ENCODE results near the gene TNRC18. TPM values are rescaled to one million over a fixed set of nuclear protein-coding genes. Genes with fewer than 3 reads are reported as not detected.

TNRC18 gene
- total and polyA plus RNA-seq, 2 experiments from 2014 or later: 18.1 to 52.8 TPM

DNA sequence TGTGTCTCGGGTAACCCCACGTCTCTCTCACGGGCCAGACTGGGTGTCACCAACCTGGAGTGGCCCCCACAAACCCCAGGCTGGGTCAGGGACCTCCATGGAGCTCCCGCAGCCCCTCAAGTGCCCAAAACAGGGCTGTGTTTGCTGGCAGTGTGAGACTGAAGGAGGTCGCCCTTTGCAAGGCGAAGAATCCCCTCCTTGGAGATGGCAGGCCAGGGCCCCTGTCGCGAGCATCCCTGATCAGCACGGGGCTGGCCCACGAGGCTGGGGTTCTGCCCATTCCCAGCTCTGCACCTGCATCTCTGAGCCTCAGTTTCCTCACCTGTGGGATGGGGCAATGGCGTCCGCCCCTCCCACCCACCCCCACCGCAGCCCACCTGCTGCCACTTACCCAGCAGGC is 78.5 kb downstream of the TNRC18 start:
- H3K9me3 ChIP-seq (ENCODE audit: low read depth): no peaks in the 10 kb centered on the region
- H3K27ac ChIP-seq: no peak overlapping the region
- H4K20me1 ChIP-seq (ENCODE audit: insufficient read depth, poor library complexity, severe bottlenecking): peaks cover 21% of the 10 kb centered on the region
- no peaks in the 10 kb centered on the region for H3K4me1 ChIP-seq (ENCODE audit: insufficient read depth)
- no peaks in the 10 kb centered on the region for H3K36me3 ChIP-seq (replicated peaks; ENCODE audit: insufficient read depth, low read depth)
- no peak overlapping the region for H3K4me2 ChIP-seq
- H3K4me3 ChIP-seq: no peak overlapping the region
- no peaks in the 10 kb centered on the region for H3K9me2 ChIP-seq (replicated peaks; ENCODE audit: insufficient read depth)
- peaks cover 29% of the 10 kb centered on the region for H3K79me2 ChIP-seq
- DNase-seq (ENCODE audit: low spot score): no peak
- WGBS (ENCODE audit: low lambda C conversion rate, missing lambda C conversion rate): 97% methylated on average over 12 of the region's 13 CpGs
- no peak overlapping the region for H2AFZ ChIP-seq
- H3K27me3 ChIP-seq: no peaks in the 10 kb centered on the region
- TF ChIP-seq EZH2 (IDR thresholded peaks at IDR 0.05; ENCODE audit: borderline replicate concordance) (no peak), EZH2phosphoT487 (IDR thresholded peaks at IDR 0.05; ENCODE audit: low read depth, severe bottlenecking, unreplicated experiment) (no peak), CTCF (IDR thresholded peaks at IDR 0.05; ENCODE audit: poor library complexity) (no peak)

DNA sequence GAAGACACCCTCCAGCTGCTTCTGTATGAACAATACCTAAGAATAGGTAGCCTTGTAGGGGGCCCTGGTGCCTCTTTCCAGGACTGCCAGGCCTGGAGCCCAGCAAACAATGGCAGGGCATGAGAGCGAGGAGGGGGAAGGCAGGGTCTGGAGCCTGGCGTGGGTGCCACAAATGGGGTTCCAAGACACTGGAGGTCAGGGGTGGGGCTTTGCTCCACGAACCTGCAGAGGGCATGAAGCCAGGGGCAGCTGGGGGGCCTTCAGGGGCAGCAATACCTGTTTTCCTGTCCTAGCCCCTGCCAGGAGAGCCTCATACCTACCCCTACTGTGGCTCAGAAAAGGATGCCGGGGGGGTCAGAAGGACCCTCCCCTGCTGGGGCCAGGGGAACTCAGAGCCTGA is 79.3 kb downstream of the TNRC18 start:
- Histone ChIP-seq H3K4me1 (ENCODE audit: insufficient read depth) (no peaks in the 10 kb centered on the region), H3K27ac (no peak overlapping the region), H3K27me3 (no peaks in the 10 kb centered on the region), H3K9me3 (ENCODE audit: low read depth) (no peaks in the 10 kb centered on the region), H2AFZ (no peak overlapping the region), H3K9me2 (replicated peaks; ENCODE audit: insufficient read depth) (no peaks in the 10 kb centered on the region), H4K20me1 (ENCODE audit: insufficient read depth, poor library complexity, severe bottlenecking) (peaks cover 13% of the 10 kb centered on the region), H3K4me2 (no peak overlapping the region), H3K36me3 (replicated peaks; ENCODE audit: insufficient read depth, low read depth) (no peaks in the 10 kb centered on the region), H3K4me3 (no peak overlapping the region), H3K79me2 (peaks cover 23% of the 10 kb centered on the region)
- DNase-seq (ENCODE audit: low spot score): no peak
- no peak for TF ChIP-seq EZH2phosphoT487 (IDR thresholded peaks at IDR 0.05; ENCODE audit: low read depth, severe bottlenecking, unreplicated experiment)
- no peak for TF ChIP-seq CTCF (IDR thresholded peaks at IDR 0.05; ENCODE audit: poor library complexity)
- TF ChIP-seq EZH2 (IDR thresholded peaks at IDR 0.05; ENCODE audit: borderline replicate concordance): no peak
- WGBS (ENCODE audit: low lambda C conversion rate, missing lambda C conversion rate): 98% methylated on average over 4 of the region's 4 CpGs

DNA sequence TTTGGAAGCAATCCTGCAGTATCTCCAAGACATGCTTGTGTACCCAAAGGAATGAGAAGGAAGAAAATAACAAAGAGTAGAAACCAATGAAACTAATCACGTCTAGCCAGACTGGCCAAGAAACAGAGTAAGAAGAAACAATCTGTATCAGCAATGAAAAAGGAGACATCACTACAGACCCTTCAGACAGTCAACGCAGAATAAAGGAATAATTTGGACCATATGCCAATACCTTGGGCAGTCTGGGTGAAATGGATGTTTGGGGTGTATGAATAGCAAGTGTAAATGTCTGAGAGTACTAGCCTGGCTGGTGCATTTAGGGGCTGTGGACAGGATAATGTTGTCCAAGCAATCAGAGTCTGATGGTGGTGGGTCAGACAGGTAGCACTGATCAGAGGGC is 79.8 kb downstream of the TNRC18 start:
- H3K79me2 ChIP-seq: peaks cover 19% of the 10 kb centered on the region
- H3K36me3 ChIP-seq (replicated peaks; ENCODE audit: insufficient read depth, low read depth): no peaks in the 10 kb centered on the region
- DNase-seq (ENCODE audit: low spot score): no peak

More for the DNA sequence above, 79.8 kb downstream of the TNRC18 start:
- Histone ChIP-seq H3K4me1 (ENCODE audit: insufficient read depth) (no peaks in the 10 kb centered on the region), H3K9me2 (replicated peaks; ENCODE audit: insufficient read depth) (no peaks in the 10 kb centered on the region), H2AFZ (no peak overlapping the region), H3K4me3 (no peak overlapping the region), H3K4me2 (no peak overlapping the region), H3K9me3 (ENCODE audit: low read depth) (no peaks in the 10 kb centered on the region), H3K27ac (no peak overlapping the region), H3K27me3 (no peaks in the 10 kb centered on the region), H4K20me1 (ENCODE audit: insufficient read depth, poor library complexity, severe bottlenecking) (peaks cover 9% of the 10 kb centered on the region)
- WGBS (ENCODE audit: low lambda C conversion rate, missing lambda C conversion rate): 96% methylated on average over 2 of the region's 2 CpGs
- TF ChIP-seq EZH2phosphoT487 (IDR thresholded peaks at IDR 0.05; ENCODE audit: low read depth, severe bottlenecking, unreplicated experiment) (no peak), EZH2 (IDR thresholded peaks at IDR 0.05; ENCODE audit: borderline replicate concordance) (no peak), CTCF (IDR thresholded peaks at IDR 0.05; ENCODE audit: poor library complexity) (no peak)
